SU-DHL-6 (cell line): ENCODE results near the gene SPOCD1.

Experiments used
- H2AFZ ChIP-seq: fragments of 200-600 bp; sonication (generic); 2 replicates; pipeline ENCODE4 v1.6.1; 2014; ENCODE audit warnings: low read depth, mild to moderate bottlenecking, moderate library complexity, mixed read lengths, antibody characterized with exemption, low read length; ENCODE audit not compliant: severe bottlenecking
- H3F3A ChIP-seq: fragments of 200-600 bp; shearing (Covaris generic); 2 replicates; pipeline ENCODE4 v1.6.0; 2016; ENCODE audit warnings: antibody characterized with exemption, mild to moderate bottlenecking; ENCODE audit not compliant: insufficient read depth
- H3K27ac ChIP-seq: fragments of 200-600 bp; sonication (generic); 2 replicates; pipeline ENCODE4 v1.5.1; 2016; ENCODE audit warnings: low read depth, mild to moderate bottlenecking, low read length, moderate library complexity, mixed read lengths
- H3K27me3 ChIP-seq: fragments of 200-600 bp; sonication (generic), shearing (Covaris generic); 2 replicates; pipeline ENCODE4 v1.6.0; 2014; ENCODE audit warnings: mild to moderate bottlenecking, low read length
- H3K36me3 ChIP-seq: fragments of 200-600 bp; sonication (generic); 2 replicates; pipeline ENCODE4 v1.6.1; 2014; ENCODE audit warnings: mild to moderate bottlenecking, low read length, mixed read lengths
- H3K4me2 ChIP-seq: fragments of 300-600, 200-600 bp; shearing (Covaris generic), sonication (generic); 2 replicates; pipeline ENCODE4 v1.6.0; 2014; ENCODE audit warnings: low read length, low read depth, mild to moderate bottlenecking; ENCODE audit not compliant: poor library complexity, severe bottlenecking
- H3K4me3 ChIP-seq: fragments of 200-600 bp; sonication (generic); 2 replicates; pipeline ENCODE4 v1.5.1; 2014; ENCODE audit warnings: antibody characterized with exemption, low read length, mild to moderate bottlenecking, mixed read lengths; ENCODE audit not compliant: insufficient read depth, poor library complexity, severe bottlenecking
- H3K79me2 ChIP-seq: fragments of 200-600 bp; sonication (generic); 2 replicates; pipeline ENCODE4 v1.6.1; 2014; ENCODE audit warnings: mild to moderate bottlenecking, low read length, moderate library complexity; ENCODE audit not compliant: insufficient read depth
- H3K9ac ChIP-seq: fragments of 200-600 bp; sonication (generic); 2 replicates; pipeline ENCODE4 v1.7.0; 2014; ENCODE audit warnings: mild to moderate bottlenecking, low read length
- H3K9me2 ChIP-seq: fragments of 200-600 bp; sonication (generic); replicated peaks from 2 replicates; pipeline ENCODE4 v1.6.1; 2014; ENCODE audit warnings: low read length; ENCODE audit not compliant: insufficient read depth
- H3K9me3 ChIP-seq: fragments of 200-600 bp; sonication (generic); 2 replicates; pipeline ENCODE4 v1.6.1; 2014; ENCODE audit warnings: low read length, mixed read lengths; ENCODE audit not compliant: insufficient read depth
- H4K20me1 ChIP-seq: fragments of 200-600 bp; sonication (generic); 2 replicates; pipeline ENCODE4 v1.6.1; 2014; ENCODE audit warnings: low read depth, mild to moderate bottlenecking, antibody characterized with exemption, low read length, moderate library complexity, mixed read lengths
- EZH2phosphoT487 ChIP-seq: fragments of 200-600 bp; sonication (generic), shearing (Covaris generic); conservative IDR thresholded peaks from 2 replicates; pipeline ENCODE4 v1.6.1; 2018; ENCODE audit warnings: mild to moderate bottlenecking, antibody characterized with exemption, low read length, moderate library complexity, mixed read lengths
- TF ChIP-seq, protein P1 (sequence below): fragments of 200-600 bp; sonication (generic); IDR thresholded peaks from one replicate; pipeline ENCODE4 v1.5.1; 2017; ENCODE audit warnings: antibody characterized with exemption, mild to moderate bottlenecking, low read length, moderate library complexity; ENCODE audit not compliant: insufficient read depth, poor library complexity, severe bottlenecking

The SPOCD1 gene

DNA sequence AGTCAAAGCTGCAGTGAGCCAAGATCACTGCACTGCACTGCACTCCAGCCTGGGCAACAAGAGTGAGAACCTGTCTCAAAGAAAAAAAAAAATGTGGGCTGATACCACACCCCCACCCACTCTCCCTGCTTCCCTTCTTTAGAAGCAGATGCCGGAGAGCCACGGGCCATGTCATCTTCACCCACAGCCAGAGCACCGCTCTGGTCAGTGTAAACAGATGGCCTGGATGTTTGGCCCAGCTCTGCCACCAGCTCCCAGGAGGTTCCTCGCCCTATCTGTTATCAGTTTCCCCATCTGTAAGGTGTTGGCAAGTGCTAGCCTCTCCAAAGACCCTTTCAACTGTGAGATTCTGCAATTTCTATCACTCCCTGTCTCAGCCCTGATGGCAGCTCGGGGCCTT is 39.8 kb downstream of the SPOCD1 start:
- H3K9me2 ChIP-seq, result no peaks in the 10 kb centered on the region
- H3K27me3 ChIP-seq, result no peaks in the 10 kb centered on the region
- TF ChIP-seq, protein P1, sequence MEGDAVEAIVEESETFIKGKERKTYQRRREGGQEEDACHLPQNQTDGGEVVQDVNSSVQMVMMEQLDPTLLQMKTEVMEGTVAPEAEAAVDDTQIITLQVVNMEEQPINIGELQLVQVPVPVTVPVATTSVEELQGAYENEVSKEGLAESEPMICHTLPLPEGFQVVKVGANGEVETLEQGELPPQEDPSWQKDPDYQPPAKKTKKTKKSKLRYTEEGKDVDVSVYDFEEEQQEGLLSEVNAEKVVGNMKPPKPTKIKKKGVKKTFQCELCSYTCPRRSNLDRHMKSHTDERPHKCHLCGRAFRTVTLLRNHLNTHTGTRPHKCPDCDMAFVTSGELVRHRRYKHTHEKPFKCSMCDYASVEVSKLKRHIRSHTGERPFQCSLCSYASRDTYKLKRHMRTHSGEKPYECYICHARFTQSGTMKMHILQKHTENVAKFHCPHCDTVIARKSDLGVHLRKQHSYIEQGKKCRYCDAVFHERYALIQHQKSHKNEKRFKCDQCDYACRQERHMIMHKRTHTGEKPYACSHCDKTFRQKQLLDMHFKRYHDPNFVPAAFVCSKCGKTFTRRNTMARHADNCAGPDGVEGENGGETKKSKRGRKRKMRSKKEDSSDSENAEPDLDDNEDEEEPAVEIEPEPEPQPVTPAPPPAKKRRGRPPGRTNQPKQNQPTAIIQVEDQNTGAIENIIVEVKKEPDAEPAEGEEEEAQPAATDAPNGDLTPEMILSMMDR, result no peak
- TF ChIP-seq EZH2phosphoT487, result no peak

DNA sequence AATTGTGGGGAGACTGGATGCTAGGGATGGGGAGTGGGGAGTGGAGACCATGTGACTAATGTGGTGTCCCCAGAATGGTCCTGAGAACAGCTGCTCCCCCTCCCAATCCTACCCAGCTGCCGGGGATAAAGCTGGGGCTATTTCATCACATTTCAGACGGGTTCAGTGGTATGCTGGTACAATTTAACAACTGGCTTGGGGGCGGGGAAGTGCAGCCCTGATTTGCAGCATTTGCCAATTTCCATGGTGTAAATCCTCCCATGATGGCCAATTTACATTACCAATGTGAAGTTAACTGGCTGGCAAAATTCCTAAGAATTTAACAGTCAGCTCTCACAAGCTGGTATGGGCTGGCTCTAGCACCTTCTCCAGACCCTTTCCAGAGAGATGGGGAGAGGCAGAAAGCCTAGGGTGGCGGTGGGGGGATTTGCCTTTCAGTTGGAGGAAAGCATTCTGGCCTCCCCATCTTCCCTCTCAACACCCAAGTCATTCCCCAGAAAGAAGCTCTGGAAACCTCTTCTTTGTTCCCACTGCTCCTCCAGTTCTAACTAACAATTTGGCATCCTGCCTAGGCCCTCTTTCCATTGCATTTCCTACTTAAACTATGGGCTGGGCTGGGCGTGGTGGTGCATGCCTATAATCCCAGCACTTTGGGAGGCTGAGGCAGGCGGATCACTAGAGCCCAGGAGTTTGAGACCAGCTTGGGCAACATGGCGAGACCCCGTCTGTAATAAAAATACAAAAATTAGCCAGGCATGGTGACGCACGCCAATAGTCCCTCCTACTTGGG is 40.4 kb downstream of the SPOCD1 start:
- Histone ChIP-seq H3K9ac (no peak overlapping the region), H3K79me2 (no peaks in the 10 kb centered on the region), H3K36me3 (no peaks in the 10 kb centered on the region), H3K4me2 (no peak overlapping the region), H3K4me3 (no peak overlapping the region), H3K9me2 (no peaks in the 10 kb centered on the region), H3F3A (no peaks in the 10 kb centered on the region), H3K27ac (no peak overlapping the region), H3K9me3 (no peaks in the 10 kb centered on the region), H3K27me3 (no peaks in the 10 kb centered on the region), H4K20me1 (no peaks in the 10 kb centered on the region), H2AFZ (no peak overlapping the region)
- TF ChIP-seq EZH2phosphoT487, result no peak

More for the DNA sequence above, 39.8 kb downstream of the SPOCD1 start:
- Histone ChIP-seq H3K9me3 (no peaks in the 10 kb centered on the region), H3K9ac (no peak overlapping the region), H3K79me2 (no peaks in the 10 kb centered on the region), H4K20me1 (no peaks in the 10 kb centered on the region), H3K27ac (no peak overlapping the region), H3K4me2 (no peak overlapping the region), H3F3A (no peaks in the 10 kb centered on the region), H2AFZ (no peak overlapping the region), H3K4me3 (no peak overlapping the region), H3K36me3 (no peaks in the 10 kb centered on the region)

DNA sequence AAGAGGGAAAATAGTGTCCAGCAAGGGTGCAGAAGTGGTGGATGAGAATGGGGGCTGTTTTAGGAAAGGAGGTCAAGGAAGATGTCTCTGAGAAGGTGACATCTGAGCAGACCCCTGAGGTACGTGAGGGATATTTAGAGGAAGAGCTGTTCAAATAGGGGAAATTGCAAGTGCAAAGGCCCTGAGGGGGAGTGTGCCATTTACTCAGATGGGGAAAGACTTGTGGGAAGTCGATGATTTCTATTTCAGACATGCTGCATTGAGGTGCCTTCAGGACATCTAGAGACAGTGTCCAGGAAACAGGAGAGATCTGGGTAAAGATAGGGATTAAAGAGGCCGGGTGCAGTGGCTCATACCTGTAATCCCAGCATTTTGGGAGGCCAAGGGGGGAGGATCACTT is 41.3 kb downstream of the SPOCD1 start:
- Histone ChIP-seq H3K27me3 (no peaks in the 10 kb centered on the region), H3K4me3 (no peak overlapping the region), H3K36me3 (no peaks in the 10 kb centered on the region), H3K9me2 (no peaks in the 10 kb centered on the region), H3K9ac (no peak overlapping the region), H3F3A (no peaks in the 10 kb centered on the region), H3K4me2 (no peak overlapping the region), H4K20me1 (no peaks in the 10 kb centered on the region), H3K27ac (no peak overlapping the region), H3K79me2 (no peaks in the 10 kb centered on the region), H2AFZ (no peak overlapping the region), H3K9me3 (no peaks in the 10 kb centered on the region)
- TF ChIP-seq, protein P1, result no peak
- no peak for TF ChIP-seq EZH2phosphoT487

DNA sequence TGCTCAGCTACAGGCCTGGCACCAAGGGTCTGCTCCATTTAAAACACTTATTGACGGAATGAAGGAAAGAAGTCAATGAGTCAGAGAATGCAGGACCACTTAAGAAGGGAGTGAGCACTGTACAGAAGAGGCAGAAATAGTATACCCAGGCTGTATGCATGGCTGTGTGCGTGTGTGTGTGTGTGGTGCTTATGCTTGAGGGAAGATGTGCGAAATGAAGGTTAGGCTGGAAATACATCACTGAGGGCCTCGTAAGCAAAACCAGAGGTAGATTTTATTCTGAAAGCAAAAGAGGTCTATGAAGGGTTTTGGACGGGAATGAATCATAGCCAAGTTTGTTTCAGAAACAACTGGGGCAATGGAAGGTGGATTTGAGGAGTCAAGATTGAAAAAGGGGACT is 42.0 kb downstream of the SPOCD1 start:
- no peaks in the 10 kb centered on the region for H4K20me1 ChIP-seq
- no peaks in the 10 kb centered on the region for H3K9me2 ChIP-seq
- H3F3A ChIP-seq, result no peaks in the 10 kb centered on the region
- H3K79me2 ChIP-seq, result no peaks in the 10 kb centered on the region
- no peaks in the 10 kb centered on the region for H3K9me3 ChIP-seq
- no peak overlapping the region for H3K4me3 ChIP-seq
- H3K27me3 ChIP-seq, result no peaks in the 10 kb centered on the region
- no peaks in the 10 kb centered on the region for H3K36me3 ChIP-seq
- H3K9ac ChIP-seq, result no peak overlapping the region
- H3K27ac ChIP-seq, result no peak overlapping the region
- TF ChIP-seq, protein P1, result no peak
- TF ChIP-seq EZH2phosphoT487, result no peak
- H3K4me2 ChIP-seq, result no peak overlapping the region
- no peak overlapping the region for H2AFZ ChIP-seq
